GM23338 (cell line): Measurements from ENCODE around the gene EFCC1. TPM values are rescaled to one million over a fixed set of nuclear protein-coding genes. Genes with fewer than 3 reads are reported as not detected.

ENCODE experiments used
- ATAC-seq: fragments of 200-7000 bp; cut with Tn5 transposase; 3 replicates; pipeline ENCODE4 v1.9.1; 2020
- DNase-seq: peaks from one replicate; pipeline ENCODE4 v3.0.0-alpha.2; 2015; ENCODE audit warnings: low spot score
- H2AFZ ChIP-seq: fragments of 200-600 bp; sonication (generic); 2 replicates; pipeline ENCODE4 v1.8.0; 2016; ENCODE audit warnings: antibody characterized with exemption, mild to moderate bottlenecking, moderate library complexity
- H3F3A ChIP-seq: fragments of 200-600 bp; sonication (generic); replicated peaks from 2 replicates; pipeline ENCODE4 v1.8.0; 2017; ENCODE audit warnings: antibody characterized with exemption, mixed run types, low read depth
- H3K27ac ChIP-seq: fragments of 200-600 bp; sonication (generic); 2 replicates; pipeline ENCODE4 v1.6.1; 2016; ENCODE audit warnings: low read depth
- H3K27me3 ChIP-seq: fragments of 200-600 bp; sonication (generic); 2 replicates; pipeline ENCODE4 v1.8.0; 2016; ENCODE audit warnings: mild to moderate bottlenecking, mixed run types, moderate library complexity; ENCODE audit not compliant: insufficient read depth
- H3K36me3 ChIP-seq: fragments of 200-600 bp; sonication (generic); 2 replicates; pipeline ENCODE4 v1.8.0; 2016; ENCODE audit warnings: mild to moderate bottlenecking; ENCODE audit not compliant: insufficient read depth
- H3K4me1 ChIP-seq: fragments of 200-600 bp; sonication (generic); 2 replicates; pipeline ENCODE4 v1.8.0; 2016; ENCODE audit warnings: mild to moderate bottlenecking, moderate library complexity; ENCODE audit not compliant: insufficient read depth
- H3K4me2 ChIP-seq: fragments of 200-600 bp; sonication (generic); 2 replicates; pipeline ENCODE4 v1.7.1; 2017; ENCODE audit warnings: mixed run types
- H3K4me3 ChIP-seq: fragments of 200-600 bp; sonication (generic); 2 replicates; pipeline ENCODE4 v1.6.1; 2016; ENCODE audit warnings: mixed run types
- H3K79me2 ChIP-seq: fragments of 200-600 bp; sonication (generic); replicated peaks from 2 replicates; pipeline ENCODE4 v1.8.0; 2017; ENCODE audit warnings: mild to moderate bottlenecking; ENCODE audit not compliant: insufficient read depth
- H3K9me2 ChIP-seq: fragments of 200-600 bp; sonication (generic); 2 replicates; pipeline ENCODE4 v1.8.0; 2017; ENCODE audit not compliant: insufficient read depth
- H4K20me1 ChIP-seq: fragments of 200-600 bp; sonication (generic); replicated peaks from 2 replicates; pipeline ENCODE4 v1.8.0; 2017; ENCODE audit warnings: mild to moderate bottlenecking; ENCODE audit not compliant: insufficient read depth
- H3K27ac Mint-ChIP-seq: 2 replicates; pipeline ENCODE4 v1.8.0; 2020; ENCODE audit warnings: inconsistent platforms, mild to moderate bottlenecking, moderate library complexity, mixed read lengths
- H3K27me3 Mint-ChIP-seq: 3 replicates; pipeline ENCODE4 v1.8.0; 2022; ENCODE audit warnings: low read depth, mild to moderate bottlenecking, moderate library complexity, mixed read lengths, inconsistent platforms; ENCODE audit not compliant: insufficient read depth, poor library complexity
- H3K36me3 Mint-ChIP-seq: 3 replicates; pipeline ENCODE4 v1.8.0; 2021; ENCODE audit warnings: low read depth, mild to moderate bottlenecking, inconsistent platforms, moderate library complexity, mixed read lengths
- H3K4me1 Mint-ChIP-seq: 3 replicates; pipeline ENCODE4 v1.8.0; 2020; ENCODE audit warnings: mild to moderate bottlenecking, inconsistent platforms, mixed read lengths
- H3K4me3 Mint-ChIP-seq: 3 replicates; pipeline ENCODE4 v1.8.0; 2021; ENCODE audit warnings: moderate library complexity, mild to moderate bottlenecking, inconsistent platforms, mixed read lengths
- H3K9me3 Mint-ChIP-seq: 3 replicates; pipeline ENCODE4 v1.8.0; 2020; ENCODE audit warnings: moderate library complexity, mild to moderate bottlenecking, inconsistent platforms, mixed read lengths
- CTCF ChIP-seq, 2 experiments: fragments of 200-600 bp in 1 of 2; sonication (generic) in 1 of 2; conservative IDR thresholded peaks; 2 replicates each; pipeline versions ENCODE4 v1.5.1 to v1.6.1; 2016 to 2017; ENCODE audit warnings: antibody characterized with exemption in 2 of 2, low read depth in 2 of 2, mild to moderate bottlenecking in 2 of 2, moderate library complexity in 1 of 2
- EZH2 ChIP-seq: fragments of 200-600 bp; sonication (generic); IDR thresholded peaks from one replicate; pipeline ENCODE4 v1.8.0; 2017; ENCODE audit warnings: antibody characterized with exemption, mild to moderate bottlenecking, low read depth; ENCODE audit not compliant: unreplicated experiment
- NANOG ChIP-seq: IDR thresholded peaks from 2 replicates; pipeline ENCODE4 v1.6.1; 2016; ENCODE audit warnings: antibody characterized with exemption, borderline replicate concordance
- POLR2AphosphoS5 ChIP-seq: IDR thresholded peaks from 2 replicates; pipeline ENCODE4 v1.6.1; 2016; ENCODE audit warnings: antibody characterized with exemption, low read depth
- ZNF114 ChIP-seq: fragments of 250-450 bp; sonication (Bioruptor Pico); IDR thresholded peaks from 2 replicates; pipeline ENCODE4 v1.5.0; 2020; ENCODE audit warnings: mild to moderate bottlenecking, moderate library complexity
- polyA plus RNA-seq: library from polyadenylated mRNA; unstranded; fragments of >200 nt; fragmentation: Nextera tagmentation; extraction: Ambion mirVana; gene quantifications from 2 replicates; pipeline ENCODE4 v1.2.1, GENCODE V29; 2016
- total RNA-seq: library from RNA; depleted of rRNA; stranded (reverse); fragments of >200 nt; shearing (Covaris generic); gene quantifications from 2 replicates; pipeline ENCODE4 v1.2.3, GENCODE V29; 2014
- TF ChIP-seq, protein P1 (sequence below): IDR thresholded peaks from one replicate; pipeline ENCODE4 v1.6.1; 2018; ENCODE audit warnings: antibody characterized with exemption; ENCODE audit not compliant: unreplicated experiment
- TF ChIP-seq, protein P2 (sequence below): IDR thresholded peaks from 2 replicates; pipeline ENCODE4 v1.6.1; 2016; ENCODE audit warnings: antibody characterized with exemption
- TF ChIP-seq, protein P3 (sequence below): fragments of 250-450 bp; sonication (Bioruptor Pico); IDR thresholded peaks from 2 replicates; pipeline ENCODE4 v1.5.0; 2020; ENCODE audit warnings: mild to moderate bottlenecking, moderate library complexity

Gene EFCC1
- total and polyA plus RNA-seq, 2 experiments from 2014 or later: not detected

- TF ChIP-seq NANOG (no peak), ZNF114 (no peak)
- TF ChIP-seq, protein P1, sequence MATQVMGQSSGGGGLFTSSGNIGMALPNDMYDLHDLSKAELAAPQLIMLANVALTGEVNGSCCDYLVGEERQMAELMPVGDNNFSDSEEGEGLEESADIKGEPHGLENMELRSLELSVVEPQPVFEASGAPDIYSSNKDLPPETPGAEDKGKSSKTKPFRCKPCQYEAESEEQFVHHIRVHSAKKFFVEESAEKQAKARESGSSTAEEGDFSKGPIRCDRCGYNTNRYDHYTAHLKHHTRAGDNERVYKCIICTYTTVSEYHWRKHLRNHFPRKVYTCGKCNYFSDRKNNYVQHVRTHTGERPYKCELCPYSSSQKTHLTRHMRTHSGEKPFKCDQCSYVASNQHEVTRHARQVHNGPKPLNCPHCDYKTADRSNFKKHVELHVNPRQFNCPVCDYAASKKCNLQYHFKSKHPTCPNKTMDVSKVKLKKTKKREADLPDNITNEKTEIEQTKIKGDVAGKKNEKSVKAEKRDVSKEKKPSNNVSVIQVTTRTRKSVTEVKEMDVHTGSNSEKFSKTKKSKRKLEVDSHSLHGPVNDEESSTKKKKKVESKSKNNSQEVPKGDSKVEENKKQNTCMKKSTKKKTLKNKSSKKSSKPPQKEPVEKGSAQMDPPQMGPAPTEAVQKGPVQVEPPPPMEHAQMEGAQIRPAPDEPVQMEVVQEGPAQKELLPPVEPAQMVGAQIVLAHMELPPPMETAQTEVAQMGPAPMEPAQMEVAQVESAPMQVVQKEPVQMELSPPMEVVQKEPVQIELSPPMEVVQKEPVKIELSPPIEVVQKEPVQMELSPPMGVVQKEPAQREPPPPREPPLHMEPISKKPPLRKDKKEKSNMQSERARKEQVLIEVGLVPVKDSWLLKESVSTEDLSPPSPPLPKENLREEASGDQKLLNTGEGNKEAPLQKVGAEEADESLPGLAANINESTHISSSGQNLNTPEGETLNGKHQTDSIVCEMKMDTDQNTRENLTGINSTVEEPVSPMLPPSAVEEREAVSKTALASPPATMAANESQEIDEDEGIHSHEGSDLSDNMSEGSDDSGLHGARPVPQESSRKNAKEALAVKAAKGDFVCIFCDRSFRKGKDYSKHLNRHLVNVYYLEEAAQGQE: no peak
Observed at GRCh38 chr3:129081503-129081902, 80.4 kb downstream of the EFCC1 start (continued).

DNA sequence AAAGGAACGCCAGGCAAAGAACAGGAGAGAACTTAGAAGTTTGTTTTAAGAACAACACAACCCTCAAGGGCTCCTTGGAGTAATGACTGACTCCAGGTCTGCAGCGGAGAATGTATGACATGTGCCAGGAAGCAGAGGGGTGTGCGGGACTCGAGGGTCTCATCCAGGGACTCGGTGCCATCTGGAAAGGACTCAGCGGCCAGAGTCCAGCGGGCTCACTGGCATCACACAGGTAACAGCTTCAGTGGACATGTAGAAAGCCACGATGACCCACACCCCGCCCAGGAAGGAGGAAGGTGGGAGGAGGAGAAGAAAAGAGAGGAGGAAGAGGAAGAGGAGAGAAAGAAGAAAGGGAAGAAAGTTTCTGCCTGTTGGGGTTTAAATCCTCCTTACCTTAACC is 80.9 kb downstream of the EFCC1 start:
- Mint-ChIP-seq H3K27me3 (peaks cover 6% of the 10 kb centered on the region), H3K9me3 (no peaks in the 10 kb centered on the region), H3K4me1 (no peaks in the 10 kb centered on the region), H3K36me3 (no peaks in the 10 kb centered on the region), H3K27ac (no peak overlapping the region), H3K4me3 (no peak overlapping the region; the same call in 2 of the 3 replicates)
- H4K20me1 ChIP-seq: no peaks in the 10 kb centered on the region
- H3K9me2 ChIP-seq: no peaks in the 10 kb centered on the region
- H3K4me1 ChIP-seq: no peaks in the 10 kb centered on the region
- DNase-seq (no peak), ATAC-seq (no peak)
- no peaks in the 10 kb centered on the region for H3F3A ChIP-seq
- H3K27me3 ChIP-seq: no peaks in the 10 kb centered on the region
- H3K36me3 ChIP-seq: no peaks in the 10 kb centered on the region
- H3K4me3 ChIP-seq: no peak overlapping the region
- no peak overlapping the region for H2AFZ ChIP-seq
- H3K27ac ChIP-seq: no peak overlapping the region
- H3K4me2 ChIP-seq: no peak overlapping the region
- no peaks in the 10 kb centered on the region for H3K79me2 ChIP-seq
- TF ChIP-seq, protein P2, sequence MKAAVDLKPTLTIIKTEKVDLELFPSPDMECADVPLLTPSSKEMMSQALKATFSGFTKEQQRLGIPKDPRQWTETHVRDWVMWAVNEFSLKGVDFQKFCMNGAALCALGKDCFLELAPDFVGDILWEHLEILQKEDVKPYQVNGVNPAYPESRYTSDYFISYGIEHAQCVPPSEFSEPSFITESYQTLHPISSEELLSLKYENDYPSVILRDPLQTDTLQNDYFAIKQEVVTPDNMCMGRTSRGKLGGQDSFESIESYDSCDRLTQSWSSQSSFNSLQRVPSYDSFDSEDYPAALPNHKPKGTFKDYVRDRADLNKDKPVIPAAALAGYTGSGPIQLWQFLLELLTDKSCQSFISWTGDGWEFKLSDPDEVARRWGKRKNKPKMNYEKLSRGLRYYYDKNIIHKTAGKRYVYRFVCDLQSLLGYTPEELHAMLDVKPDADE: no peak
- TF ChIP-seq, protein P3, sequence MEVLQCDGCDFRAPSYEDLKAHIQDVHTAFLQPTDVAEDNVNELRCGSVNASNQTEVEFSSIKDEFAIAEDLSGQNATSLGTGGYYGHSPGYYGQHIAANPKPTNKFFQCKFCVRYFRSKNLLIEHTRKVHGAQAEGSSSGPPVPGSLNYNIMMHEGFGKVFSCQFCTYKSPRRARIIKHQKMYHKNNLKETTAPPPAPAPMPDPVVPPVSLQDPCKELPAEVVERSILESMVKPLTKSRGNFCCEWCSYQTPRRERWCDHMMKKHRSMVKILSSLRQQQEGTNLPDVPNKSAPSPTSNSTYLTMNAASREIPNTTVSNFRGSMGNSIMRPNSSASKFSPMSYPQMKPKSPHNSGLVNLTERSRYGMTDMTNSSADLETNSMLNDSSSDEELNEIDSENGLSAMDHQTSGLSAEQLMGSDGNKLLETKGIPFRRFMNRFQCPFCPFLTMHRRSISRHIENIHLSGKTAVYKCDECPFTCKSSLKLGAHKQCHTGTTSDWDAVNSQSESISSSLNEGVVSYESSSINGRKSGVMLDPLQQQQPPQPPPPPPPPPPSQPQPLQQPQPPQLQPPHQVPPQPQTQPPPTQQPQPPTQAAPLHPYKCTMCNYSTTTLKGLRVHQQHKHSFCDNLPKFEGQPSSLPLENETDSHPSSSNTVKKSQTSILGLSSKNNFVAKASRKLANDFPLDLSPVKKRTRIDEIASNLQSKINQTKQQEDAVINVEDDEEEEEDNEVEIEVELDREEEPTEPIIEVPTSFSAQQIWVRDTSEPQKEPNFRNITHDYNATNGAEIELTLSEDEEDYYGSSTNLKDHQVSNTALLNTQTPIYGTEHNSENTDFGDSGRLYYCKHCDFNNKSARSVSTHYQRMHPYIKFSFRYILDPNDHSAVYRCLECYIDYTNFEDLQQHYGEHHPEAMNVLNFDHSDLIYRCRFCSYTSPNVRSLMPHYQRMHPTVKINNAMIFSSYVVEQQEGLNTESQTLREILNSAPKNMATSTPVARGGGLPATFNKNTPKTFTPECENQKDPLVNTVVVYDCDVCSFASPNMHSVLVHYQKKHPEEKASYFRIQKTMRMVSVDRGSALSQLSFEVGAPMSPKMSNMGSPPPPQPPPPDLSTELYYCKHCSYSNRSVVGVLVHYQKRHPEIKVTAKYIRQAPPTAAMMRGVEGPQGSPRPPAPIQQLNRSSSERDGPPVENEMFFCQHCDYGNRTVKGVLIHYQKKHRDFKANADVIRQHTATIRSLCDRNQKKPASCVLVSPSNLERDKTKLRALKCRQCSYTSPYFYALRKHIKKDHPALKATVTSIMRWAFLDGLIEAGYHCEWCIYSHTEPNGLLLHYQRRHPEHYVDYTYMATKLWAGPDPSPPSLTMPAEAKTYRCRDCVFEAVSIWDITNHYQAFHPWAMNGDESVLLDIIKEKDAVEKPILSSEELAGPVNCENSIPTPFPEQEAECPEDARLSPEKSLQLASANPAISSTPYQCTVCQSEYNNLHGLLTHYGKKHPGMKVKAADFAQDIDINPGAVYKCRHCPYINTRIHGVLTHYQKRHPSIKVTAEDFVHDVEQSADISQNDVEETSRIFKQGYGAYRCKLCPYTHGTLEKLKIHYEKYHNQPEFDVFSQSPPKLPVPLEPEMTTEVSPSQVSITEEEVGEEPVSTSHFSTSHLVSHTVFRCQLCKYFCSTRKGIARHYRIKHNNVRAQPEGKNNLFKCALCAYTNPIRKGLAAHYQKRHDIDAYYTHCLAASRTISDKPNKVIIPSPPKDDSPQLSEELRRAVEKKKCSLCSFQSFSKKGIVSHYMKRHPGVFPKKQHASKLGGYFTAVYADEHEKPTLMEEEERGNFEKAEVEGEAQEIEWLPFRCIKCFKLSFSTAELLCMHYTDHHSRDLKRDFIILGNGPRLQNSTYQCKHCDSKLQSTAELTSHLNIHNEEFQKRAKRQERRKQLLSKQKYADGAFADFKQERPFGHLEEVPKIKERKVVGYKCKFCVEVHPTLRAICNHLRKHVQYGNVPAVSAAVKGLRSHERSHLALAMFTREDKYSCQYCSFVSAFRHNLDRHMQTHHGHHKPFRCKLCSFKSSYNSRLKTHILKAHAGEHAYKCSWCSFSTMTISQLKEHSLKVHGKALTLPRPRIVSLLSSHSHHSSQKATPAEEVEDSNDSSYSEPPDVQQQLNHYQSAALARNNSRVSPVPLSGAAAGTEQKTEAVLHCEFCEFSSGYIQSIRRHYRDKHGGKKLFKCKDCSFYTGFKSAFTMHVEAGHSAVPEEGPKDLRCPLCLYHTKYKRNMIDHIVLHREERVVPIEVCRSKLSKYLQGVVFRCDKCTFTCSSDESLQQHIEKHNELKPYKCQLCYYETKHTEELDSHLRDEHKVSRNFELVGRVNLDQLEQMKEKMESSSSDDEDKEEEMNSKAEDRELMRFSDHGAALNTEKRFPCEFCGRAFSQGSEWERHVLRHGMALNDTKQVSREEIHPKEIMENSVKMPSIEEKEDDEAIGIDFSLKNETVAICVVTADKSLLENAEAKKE (CRISPR knock-in tag): no peak
- TF ChIP-seq ZNF114: no peak
- TF ChIP-seq, protein P1: no peak
- no peak for TF ChIP-seq POLR2AphosphoS5
- no peak for TF ChIP-seq EZH2
- TF ChIP-seq CTCF (conservative IDR thresholded peaks at IDR 0.05; ENCODE audit: low read depth in 2 of 2): no peak
